ENCODE results near the gene DRAM2. TPM values are rescaled to one million over a fixed set of nuclear protein-coding genes. Genes with fewer than 3 reads are reported as not detected.

DRAM2 gene
- total and polyA plus RNA-seq, 9 of the 15 experiments (the other 6 are each of a cell fraction or from before 2014, with no cell fraction given): 29.0 to 161 (median 53.5) TPM

- Histone ChIP-seq H3K36me3 (ENCODE audit: control insufficient read depth, insufficient read depth, low read length) (peaks cover 46% of the 10 kb centered on the region), H3K27ac (ENCODE audit: extremely low read depth, low read depth, low read length) (no peak overlapping the region), H3K9me1 (ENCODE audit: control insufficient read depth, insufficient read depth, low read length) (peaks cover 2% of the 10 kb centered on the region), H4K20me1 (replicated peaks; ENCODE audit: control insufficient read depth, insufficient read depth, low read length) (peaks cover 17% of the 10 kb centered on the region; the same call in 1 of the 2 replicates), H3K4me1 (replicated peaks in 1 of 2; ENCODE audit: control insufficient read depth in 2 of 2, insufficient read depth in 2 of 2, low read length in 2 of 2) (peaks cover 4 to 18% of the 10 kb centered on the region in 2 experiments; a peak in 3 of 5 replicates), H2AFZ (ENCODE audit: low read depth, low read length) (no peak overlapping the region), H3K27me3 (ENCODE audit: control insufficient read depth in 2 of 2, insufficient read depth in 2 of 2, low read length in 2 of 2) (no peaks in the 10 kb centered on the region), H3K9ac (ENCODE audit: insufficient read depth in 1 of 2, low read depth in 2 of 2, low read length in 2 of 2) (peak overlapping the region in 1 of 2 experiments; percentile 81; a peak in 2 of 4 replicates), H3K9me3 (replicated peaks; ENCODE audit: control insufficient read depth, insufficient read depth, low read depth, low read length) (no peaks in the 10 kb centered on the region), H3K4me2 (ENCODE audit: insufficient read depth, low read length) (no peak overlapping the region), H3K79me2 (ENCODE audit: control insufficient read depth, insufficient read depth, low read length) (peaks cover 94% of the 10 kb centered on the region), H3K4me3 (no peak overlapping the region)
- FAIRE-seq (no peak), ATAC-seq (no peak; the same call in 2 of the 3 replicates), DNase-seq (ENCODE audit: extremely low read depth in 1 of 4, low spot score in 3 of 4) (no peak)
- ChIA-PET POLR2A (interaction anchor here (1.2 to 1.4 kb wide), 2 partner anchors 14 to 57 kb away, joined by 3 read pairs; no protein-coding TSS in a partner anchor), CTCF (ENCODE audit: low intra/inter-chr PET ratio) (no interaction called here)
- TF ChIP-seq CEBPG (CRISPR knock-in tag; IDR thresholded peaks at IDR 0.05) (no peak), CEBPG (tag; conservative IDR thresholded peaks at IDR 0.05 in 1 of 2, IDR thresholded peaks at IDR 0.05 in 1 of 2) (no peak), KDM4B (IDR thresholded peaks at IDR 0.05; ENCODE audit: borderline replicate concordance in 2 of 2, low read depth in 1 of 2) (no peak), KLF13 (tag; IDR thresholded peaks at IDR 0.05; ENCODE audit: borderline replicate concordance, low read depth) (no peak), ZNF217 (CRISPR knock-in tag; IDR thresholded peaks at IDR 0.05) (no peak), TEAD2 (tag; IDR thresholded peaks at IDR 0.05) (no peak), HMBOX1 (IDR thresholded peaks at IDR 0.05) (no peak), ZNF347 (CRISPR knock-in tag; IDR thresholded peaks at IDR 0.05; ENCODE audit: low read depth) (no peak), ZNF778 (CRISPR knock-in tag; IDR thresholded peaks at IDR 0.05) (no peak), TAF1 (IDR thresholded peaks at IDR 0.05; ENCODE audit: control insufficient read depth, extremely low read depth, insufficient read depth, low read length, severe bottlenecking) (no peak), DPF2 (IDR thresholded peaks at IDR 0.05) (no peak), TEAD1 (CRISPR knock-in tag; IDR thresholded peaks at IDR 0.05) (no peak), MYNN (IDR thresholded peaks at IDR 0.05) (no peak), MYNN (CRISPR knock-in tag; IDR thresholded peaks at IDR 0.05) (no peak), JUNB (CRISPR knock-in tag; conservative IDR thresholded peaks at IDR 0.05) (no peak), ZNF644 (tag; IDR thresholded peaks at IDR 0.05; ENCODE audit: low read depth) (no peak)
- TF ChIP-seq, protein P1, sequence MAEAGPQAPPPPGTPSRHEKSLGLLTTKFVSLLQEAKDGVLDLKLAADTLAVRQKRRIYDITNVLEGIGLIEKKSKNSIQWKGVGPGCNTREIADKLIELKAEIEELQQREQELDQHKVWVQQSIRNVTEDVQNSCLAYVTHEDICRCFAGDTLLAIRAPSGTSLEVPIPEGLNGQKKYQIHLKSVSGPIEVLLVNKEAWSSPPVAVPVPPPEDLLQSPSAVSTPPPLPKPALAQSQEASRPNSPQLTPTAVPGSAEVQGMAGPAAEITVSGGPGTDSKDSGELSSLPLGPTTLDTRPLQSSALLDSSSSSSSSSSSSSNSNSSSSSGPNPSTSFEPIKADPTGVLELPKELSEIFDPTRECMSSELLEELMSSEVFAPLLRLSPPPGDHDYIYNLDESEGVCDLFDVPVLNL (CRISPR knock-in tag; IDR thresholded peaks at IDR 0.05; ENCODE audit: low read depth): no peak
- no TSS peak for BruUV-seq (replicated peaks)
- 100% methylated on average over 2 of the region's 2 CpGs for WGBS (ENCODE audit: insufficient coverage, low coverage, missing lambda C conversion rate)
- intact Hi-C loops (cut with micrococcal nuclease) (no loop called here), in situ Hi-C loops (cut with MboI) (no loop called here)
These were observed 5.6 kb upstream of the DRAM2 start for GRCh38 chr1:111145542-111145941.

Data from K562 (cell line).